NCI-H2107 (cell line): ENCODE data around the gene UIMC1.

Experiments used
- DNase-seq: peaks from one replicate; lab custom pipeline; 2025; lab: John Stamatoyannopoulos, UW

The UIMC1 gene

DNA sequence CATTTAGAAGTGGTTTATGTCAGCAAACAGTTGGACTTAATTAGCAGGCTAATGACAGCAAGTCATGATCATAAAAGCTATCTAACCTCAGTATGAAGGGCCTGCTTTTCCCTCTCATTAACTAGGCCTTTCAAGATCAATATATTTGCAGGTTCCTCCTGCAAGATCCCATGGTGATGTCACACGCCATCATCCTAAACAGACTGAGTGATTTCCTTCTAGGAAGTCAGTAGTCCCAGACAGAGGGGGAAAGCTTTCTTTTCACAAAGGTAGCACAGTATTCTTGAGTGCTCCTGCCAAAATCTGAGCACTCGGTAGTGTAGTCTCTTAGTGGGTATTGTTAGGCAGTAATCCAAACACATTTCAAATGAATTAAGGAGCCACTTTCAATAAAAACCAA, 52.5 kb downstream of the UIMC1 start:
- DNase-seq, result no peak

DNA sequence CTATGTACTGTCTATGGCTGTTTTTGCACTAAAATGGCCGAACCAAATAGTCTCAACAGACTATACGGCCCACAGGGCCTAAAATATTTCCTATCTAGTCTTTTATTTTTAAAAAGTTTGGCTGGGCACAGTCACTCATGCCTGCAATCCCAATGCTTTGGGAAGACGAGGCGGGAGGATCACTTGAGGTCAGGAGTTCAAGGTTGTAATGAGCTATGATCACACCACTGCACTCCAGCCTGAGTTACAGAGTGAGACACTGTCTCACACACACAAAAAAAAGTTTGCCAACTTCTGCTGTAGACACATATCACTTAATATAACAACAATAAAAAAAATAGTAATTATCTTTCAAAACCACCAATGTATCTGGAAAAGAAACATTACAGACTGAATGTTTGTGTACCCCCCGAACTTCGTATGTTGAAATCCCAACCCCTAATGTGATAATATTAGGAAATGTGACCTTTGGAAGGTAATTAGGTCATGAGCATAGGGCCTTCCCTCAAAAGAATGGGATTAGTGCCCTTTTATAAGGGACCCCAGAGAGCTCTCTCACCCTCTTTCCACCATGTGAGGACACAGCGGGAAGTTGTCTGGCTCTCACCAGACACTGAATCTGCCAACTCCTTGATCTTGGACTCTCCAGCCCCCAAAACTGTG, 53.9 kb downstream of the UIMC1 start:
- DNase-seq, result no peak

DNA sequence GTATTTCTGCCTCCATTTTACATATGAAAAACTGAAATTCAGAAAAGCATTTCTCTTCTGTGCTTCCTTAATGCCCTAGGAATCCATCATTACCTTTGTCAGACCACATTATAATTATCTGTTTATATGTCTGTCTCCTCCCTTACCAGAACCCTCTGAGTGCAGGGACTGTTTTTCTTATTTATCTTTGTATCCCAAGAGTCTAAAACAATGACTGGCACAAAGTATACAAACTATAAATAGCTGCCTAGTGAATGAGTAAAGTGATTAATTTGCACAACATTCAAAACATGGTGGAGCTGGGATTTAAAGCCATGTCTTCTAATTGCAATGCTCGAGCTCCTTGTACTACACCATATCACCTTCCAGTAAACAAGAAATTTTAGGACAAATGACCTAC, 58.1 kb downstream of the UIMC1 start:
- no peak for DNase-seq

DNA sequence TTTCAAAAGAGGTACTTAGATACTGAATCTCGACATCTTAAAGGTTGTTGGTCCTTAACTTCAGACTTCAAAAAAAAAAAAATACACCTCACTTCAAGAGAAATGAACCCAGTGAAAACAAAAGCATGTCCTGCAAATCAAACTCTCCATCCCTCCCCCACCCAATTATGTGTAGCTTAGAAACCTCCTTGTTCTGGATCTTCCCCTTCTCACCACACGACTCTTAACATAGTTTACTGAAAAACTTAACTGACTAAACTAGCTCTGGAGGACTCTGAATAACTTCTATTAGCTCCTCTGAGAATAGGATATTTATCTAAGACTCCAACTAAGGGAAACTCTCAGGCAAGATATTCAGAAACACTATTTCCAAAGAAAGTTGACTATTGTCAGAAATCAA, 58.7 kb downstream of the UIMC1 start:
- no peak for DNase-seq

DNA sequence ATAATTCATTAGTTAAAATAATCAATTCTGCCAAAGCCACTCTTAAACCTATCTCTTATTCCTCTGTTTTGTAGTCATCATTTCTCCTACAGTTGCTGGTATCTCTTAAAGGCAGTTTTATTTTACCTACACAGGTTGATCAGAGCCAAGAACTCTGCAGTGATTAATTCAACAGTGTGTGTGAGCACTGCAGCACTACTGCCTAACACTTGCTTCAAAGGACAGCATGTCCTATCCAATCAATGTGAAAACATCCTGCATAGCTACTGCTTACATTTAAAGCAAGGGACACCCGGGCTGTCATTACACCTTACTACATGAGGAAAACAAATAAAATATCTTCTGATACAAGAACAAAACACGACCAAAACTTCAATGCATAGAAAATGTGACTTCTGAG, 62.3 kb downstream of the UIMC1 start:
- no peak for DNase-seq

DNA sequence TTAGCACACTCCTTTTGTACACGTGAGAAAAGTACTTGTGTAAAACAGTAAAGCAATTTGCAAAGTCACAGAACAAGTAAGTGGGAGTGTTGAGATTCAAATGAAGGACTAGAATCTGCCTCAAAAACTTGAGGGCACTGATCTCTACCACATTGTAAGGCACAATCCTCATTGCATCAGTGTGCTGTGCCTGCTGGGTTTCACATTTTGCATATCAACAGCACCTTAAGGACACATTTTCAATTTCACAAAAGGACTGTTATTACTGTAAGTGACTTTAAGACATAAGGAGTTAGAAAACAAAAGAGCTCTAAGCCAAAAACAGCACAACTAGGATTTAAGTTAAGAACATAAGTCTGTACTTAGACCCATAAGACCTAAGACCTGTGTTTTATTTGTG, 62.8 kb downstream of the UIMC1 start:
- DNase-seq, result no peak

DNA sequence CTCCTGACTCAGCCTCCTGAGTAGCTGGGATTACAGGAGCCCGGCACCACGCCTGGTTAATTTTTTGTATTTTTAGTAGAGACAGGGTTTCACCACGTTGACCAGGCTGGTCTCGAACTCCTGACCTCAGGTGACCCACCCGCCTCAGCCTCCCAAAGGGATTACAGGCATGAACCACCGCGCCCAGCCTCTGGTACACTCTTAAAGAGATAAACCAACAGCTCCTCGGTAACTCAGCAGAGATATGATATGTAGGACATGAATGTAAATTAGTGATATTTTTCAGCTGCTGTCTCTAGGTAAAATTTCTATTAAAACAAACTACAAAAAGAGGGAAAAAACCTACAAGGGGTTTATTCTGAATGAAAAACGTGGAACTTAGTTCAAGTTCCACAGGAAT, 64.6 kb downstream of the UIMC1 start:
- no peak for DNase-seq

DNA sequence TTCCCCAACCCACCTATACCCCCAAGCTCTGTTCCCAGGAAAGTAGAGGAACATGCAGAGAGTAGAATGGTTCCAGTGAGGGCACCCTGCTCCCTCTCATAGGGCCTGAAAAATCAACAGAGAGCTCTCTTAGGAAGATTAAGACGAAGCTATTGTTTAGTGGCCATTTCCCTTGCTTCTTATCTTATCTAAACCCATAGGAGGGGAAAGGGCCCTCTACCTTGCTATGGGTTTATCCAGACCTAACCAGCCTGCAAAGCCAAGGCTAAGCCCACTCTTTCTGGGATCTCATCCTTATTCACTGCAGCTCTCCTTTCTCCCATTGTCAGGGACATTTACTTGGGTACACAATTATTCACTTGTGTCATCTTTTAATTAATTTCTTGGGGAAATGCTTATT, 68.1 kb downstream of the UIMC1 start:
- DNase-seq, result no peak

DNA sequence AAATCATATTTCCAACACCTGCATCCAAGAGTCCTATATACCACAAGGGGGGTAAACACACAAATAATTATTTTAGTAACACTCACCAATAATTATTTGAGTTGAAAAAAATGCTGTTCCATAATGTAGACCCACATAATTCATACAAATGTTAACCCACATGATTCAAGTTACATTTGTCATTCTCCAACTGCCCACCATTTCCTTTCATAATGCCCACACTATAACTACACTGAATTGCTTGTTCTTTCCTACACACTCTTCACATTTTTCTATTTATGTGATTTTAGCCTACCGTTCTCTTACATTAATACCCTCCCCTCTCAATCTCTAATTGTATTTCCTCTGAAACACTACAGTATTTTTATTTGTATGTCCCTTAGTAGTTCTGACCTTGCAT, 71.6 kb downstream of the UIMC1 start:
- DNase-seq, result no peak

DNA sequence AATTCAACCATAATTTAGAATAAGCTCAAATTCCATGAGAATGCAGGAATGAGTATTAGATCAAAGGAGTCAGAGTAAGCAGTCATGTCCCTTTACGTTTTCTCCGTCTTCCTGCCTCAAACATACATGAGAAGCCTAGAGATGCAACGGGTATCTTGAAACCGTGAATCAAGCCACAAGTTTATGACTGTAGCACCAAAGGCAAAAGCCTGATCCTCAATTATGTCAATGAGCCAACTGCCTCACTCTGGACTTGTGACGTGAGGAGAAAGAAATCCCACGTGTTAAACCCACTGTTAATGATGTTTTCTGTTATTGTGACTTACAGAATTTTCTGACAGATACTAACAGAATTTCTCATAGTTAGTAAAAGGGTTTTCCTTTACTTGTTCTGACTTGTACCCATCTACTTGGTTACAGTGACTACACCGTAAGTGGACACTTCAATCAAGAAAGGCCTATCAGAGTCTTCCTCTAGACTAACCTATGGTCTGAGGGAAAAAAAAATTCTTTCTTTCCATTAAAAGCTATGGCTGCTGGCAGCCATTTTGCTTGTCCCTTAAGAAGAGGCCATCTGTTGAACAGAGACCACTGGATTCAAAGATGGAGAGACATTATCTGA, 72.2 kb downstream of the UIMC1 start:
- no peak for DNase-seq

DNA sequence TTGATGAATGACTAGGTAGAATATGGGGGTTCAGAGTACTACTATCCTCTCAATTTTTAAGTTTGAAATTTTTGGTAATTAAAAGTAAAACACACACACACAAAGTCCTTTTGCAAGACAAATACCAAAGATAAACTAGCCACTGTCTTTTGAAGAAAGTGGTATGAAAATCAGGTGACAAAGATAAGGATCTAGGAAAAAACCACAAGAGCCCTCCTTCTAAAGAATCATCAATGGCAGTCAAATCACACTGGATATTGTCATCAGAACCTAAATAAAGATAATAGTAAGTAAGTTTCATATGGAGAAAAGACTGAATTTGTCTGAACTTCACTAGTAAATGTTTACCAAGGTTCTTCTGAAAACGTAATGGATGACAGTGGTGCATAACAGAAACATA, 76.9 kb downstream of the UIMC1 start:
- DNase-seq, result no peak

DNA sequence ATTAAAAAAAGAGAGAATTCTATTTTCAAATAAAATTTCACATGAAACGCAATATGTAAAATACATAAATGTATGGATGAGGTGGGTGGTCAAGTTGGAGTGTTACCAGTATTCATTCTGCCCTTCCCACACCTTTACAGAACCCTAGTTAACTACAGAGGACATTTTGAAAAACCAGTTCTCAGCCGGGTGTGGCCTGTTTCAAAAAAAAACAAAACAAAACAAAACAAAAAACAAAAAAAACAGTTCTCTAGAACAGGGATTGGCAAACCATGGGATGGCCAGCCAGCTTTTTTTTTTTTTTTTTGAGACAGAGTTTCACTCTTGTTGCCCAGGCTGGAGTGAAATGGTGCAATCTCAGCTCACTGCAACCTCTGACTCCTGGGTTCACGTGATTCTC, 79.0 kb downstream of the UIMC1 start:
- DNase-seq, result no peak

DNA sequence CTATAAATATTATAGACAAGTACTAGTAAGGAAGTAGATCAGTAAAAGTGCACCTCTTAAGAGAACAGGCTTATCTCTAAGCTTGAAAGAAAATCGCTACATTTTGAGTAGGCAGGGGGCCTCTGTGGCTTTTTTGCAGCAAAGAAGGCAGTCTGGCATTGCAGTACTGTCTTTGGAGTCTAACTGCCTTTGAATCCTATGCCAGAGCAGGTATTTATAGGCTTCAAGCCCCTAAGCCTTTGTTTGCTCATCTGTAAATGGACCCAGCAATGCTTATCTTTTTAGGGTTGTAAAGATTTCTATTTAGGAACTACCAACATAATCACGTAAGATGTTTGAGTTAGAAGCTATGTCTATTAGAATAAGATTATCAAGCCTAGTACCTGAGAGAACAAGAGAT, 83.8 kb downstream of the UIMC1 start:
- no peak for DNase-seq

DNA sequence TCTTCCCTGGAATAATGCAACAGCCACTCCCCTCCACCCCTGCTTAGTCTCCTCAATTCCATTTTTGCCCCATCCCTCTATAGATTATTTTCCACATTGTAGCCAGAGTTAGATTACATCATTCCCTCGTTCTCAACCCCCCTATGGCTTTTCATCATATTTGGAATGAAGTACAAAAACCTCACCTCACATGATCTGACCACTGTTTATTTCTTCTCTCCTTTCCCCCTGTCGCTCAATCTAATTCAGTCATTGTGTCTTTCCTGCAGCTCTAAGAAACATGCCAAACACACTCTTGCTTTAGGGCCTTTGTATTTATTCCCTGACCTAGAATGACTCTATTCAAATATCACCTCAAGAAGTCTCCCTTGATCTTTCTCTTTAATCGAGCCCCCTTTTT, 84.9 kb downstream of the UIMC1 start:
- DNase-seq, result no peak

DNA sequence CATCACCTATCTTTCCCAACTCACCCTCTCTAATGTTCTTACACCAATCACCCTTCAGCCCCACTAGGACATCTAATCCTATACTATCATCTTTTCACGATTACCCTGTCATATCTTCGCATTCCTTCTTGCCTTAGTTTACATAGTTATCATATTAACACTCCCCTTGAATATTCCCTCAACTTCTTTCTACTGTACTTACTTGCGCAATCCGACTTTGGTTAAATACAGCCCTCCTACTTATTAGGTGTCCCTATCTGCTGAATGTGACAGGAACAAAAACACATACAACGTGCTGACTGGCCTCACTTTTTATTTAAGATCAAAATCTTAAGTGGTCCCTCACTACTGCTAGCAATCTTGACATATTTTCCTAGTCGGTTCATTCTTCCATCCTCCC, 88.0 kb downstream of the UIMC1 start:
- DNase-seq, result no peak

DNA sequence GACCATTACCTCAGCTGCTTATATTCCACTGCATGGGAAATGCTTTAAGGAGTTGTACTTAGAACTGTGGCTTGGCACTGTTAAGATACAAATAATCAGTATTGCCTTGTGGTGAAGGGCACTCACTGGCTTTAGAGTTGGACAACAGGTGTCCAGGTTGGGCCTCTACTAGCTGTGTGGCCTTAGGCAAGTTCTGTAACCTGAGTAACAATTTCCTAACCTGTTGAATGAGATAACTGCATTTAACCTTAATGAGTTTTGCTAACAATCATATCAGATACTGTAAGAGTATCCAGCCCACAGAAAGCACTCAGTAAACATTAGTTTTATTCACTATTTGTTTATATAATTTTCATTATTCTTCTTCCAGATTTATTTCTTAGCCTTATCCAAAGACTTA, 90.2 kb downstream of the UIMC1 start:
- no peak for DNase-seq

DNA sequence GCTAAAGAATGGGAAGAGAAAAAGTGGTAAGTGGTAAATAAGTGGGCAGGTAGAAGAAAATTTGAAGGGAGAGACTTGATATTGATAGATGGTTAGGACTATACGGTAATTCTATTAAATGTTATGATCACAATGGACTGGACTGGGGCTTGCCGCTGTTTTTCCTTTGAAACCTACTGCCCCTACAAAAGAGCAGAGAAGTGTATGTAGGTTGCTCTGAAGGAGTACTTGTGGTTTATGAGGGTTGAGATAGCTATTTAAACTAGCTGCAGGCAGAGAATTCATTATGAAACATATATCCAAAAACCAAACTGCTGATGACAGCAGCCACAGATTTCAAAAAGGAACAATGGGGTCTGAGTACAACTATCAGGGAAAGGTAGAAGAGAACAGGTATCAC, 90.7 kb downstream of the UIMC1 start:
- DNase-seq, result no peak

DNA sequence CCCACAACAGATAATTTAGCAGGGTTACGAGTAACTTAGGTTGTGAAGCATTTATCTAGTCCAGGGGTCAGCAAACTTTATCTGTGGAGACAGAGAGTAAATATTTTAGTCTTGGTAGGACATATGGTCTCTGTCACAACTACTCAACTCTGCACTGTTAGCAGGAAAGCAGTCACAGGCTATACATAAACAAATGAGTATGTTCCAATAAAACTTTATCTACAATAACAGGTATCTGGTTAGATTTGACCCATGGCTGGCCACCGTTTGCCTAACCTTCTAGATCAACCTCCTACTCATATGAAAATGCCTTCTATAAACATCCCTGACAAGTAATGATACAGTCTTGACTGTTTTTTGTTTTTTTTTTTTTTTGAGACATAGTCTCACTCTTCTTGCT, 94.5 kb downstream of the UIMC1 start:
- no peak for DNase-seq

DNA sequence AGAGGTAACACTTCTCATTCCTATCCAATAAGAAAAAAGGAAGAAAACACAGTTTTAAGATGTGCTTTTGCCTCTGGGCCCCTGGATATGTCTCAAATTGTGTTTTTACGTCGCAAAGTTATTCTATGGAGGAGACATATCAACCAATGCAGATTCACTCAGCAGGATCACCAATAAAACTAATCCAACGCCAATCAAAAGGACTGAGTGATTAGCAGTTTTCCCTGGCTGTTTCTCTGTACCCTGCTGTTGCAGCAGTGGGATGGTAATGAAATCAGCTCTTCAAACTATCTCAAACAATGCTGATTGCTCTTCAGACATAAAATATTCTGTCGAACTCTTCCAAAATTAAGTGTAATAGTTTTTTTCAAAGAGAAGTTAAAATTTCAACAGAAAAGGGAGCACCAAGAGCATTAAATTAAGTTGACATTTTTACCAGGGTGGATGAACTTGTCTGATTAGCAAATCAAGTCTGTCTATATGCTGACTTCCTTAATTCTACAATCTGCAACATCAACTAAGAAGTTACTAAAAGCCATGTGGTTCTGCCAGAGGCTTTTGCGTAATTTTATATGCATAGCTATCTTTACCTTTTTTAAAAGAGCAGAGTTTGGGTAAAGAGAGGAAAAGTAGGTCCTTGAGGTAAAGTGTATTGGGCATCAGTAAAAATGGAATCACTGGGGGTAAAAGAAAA, 97.8 kb downstream of the UIMC1 start:
- no peak for DNase-seq

DNA sequence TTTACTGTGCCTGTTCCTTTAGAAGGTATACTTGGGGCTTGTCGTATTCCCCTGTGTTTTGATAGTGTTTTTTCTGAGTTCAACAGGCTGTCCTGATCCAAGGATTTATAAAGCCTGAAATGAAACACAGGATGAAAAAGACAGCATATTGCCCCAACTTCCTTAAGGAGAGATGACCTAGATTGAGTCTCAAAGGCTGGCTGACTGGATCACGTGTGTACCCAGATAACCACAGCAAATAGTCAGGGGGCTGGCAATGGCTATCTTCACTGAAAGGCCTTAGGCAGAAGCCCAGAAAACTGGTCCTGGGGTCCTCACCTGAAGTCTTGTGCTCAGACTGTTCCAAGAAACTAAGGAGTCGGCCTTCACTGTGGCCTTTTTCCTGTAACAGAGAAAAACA, 99.8 kb downstream of the UIMC1 start:
- DNase-seq, result no peak

DNA sequence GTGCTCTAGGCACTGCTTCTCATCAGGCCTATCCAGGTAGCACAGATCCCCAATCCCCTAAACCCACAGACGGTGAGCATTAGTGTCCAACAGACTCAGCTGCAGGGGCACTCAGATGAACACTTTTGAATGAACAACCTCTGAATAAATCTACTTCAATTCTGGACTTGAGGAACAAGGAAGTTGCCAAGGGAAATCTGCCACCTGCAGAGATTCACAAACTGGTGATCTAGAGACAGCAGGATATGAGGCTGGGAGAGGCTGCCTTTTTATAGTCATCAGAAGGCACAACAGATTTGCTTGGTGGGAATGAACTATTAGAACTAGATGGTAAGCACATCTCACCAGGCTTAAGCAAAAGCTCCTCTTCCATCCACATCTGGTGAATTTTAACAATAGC, 100.5 kb downstream of the UIMC1 start:
- no peak for DNase-seq

DNA sequence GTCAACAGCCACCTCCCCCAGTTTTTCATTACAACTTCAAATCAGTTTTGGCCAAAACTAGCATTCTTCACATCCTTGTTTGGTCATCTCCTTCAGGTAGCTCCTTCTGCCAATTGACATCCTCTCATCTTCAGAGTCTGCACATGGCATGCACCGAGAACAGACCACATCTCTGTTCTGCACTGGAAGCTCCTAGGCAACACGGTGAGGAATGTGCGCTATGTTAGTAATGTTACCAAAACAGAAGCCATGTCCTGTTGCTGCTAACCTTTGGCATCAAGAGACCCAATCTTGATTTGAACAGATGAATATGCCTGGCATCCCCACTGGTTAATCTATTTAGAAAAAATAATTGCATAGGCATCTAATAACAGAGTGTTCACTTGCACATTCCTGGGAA, 102.3 kb downstream of the UIMC1 start:
- no peak for DNase-seq

DNA sequence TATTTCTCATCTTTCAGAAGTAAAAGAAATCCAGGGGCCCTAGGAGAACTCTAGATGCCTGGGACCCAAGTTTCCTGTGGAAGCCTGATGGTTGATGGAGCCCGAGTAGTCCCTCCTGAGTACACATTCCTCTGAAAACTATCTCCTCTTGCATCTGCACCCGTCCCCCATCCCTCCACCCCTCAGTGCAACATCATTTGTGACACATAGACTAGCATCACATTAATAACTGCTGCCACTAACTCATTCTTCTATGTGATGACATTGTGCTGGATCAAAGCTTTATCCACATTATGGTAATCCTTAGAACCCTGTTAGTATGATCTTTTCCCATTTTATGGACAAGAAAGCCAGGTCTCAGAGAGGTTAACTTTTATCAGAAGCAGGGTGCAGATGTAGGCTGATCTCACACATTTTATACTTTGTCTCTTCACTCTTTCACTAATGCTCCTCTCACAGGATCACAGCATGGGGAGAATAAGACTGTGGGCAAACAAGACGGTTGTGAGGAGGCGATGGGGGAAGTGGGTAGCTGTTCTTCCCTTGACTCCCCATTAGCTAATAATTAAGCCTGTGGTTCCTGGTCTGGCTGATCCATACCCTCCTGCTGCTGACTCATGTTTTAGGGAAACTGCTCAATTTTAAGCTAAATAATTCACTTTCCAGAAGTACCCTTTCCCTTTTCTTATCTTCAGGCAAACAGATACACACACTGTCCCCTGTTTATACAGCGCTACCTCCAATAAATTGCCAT, 103.5 kb downstream of the UIMC1 start:
- no peak for DNase-seq
